ENCODE measurements around the gene FBXO30. TPM values are rescaled to one million over a fixed set of nuclear protein-coding genes. Genes with fewer than 3 reads are reported as not detected.

FBXO30 gene, protein sequence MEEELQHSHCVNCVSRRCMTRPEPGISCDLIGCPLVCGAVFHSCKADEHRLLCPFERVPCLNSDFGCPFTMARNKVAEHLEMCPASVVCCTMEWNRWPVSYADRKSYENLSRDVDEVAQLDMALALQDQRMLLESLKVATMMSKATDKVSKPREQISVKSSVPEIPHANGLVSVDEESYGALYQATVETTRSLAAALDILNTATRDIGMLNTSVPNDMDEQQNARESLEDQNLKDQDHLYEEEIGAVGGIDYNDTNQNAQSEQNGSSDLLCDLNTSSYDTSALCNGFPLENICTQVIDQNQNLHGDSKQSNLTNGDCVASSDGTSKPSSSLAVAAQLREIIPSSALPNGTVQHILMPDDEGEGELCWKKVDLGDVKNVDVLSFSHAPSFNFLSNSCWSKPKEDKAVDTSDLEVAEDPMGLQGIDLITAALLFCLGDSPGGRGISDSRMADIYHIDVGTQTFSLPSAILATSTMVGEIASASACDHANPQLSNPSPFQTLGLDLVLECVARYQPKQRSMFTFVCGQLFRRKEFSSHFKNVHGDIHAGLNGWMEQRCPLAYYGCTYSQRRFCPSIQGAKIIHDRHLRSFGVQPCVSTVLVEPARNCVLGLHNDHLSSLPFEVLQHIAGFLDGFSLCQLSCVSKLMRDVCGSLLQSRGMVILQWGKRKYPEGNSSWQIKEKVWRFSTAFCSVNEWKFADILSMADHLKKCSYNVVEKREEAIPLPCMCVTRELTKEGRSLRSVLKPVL
- polyA plus RNA-seq (2013, experiment 1 of 2) = 8.4 TPM
- polyA plus RNA-seq (2013, experiment 2 of 2) = 8.3 TPM

GRCh38 chr6:145814501-145815308 is at the start of gene FBXO30:
FBXO30 (minus strand) TSS chr6:145814795; CDS start chr6:145806405, 8,390 bp downstream.
- Histone ChIP-seq H2BK120ac (ENCODE audit: low read depth, low read length) (no peak within 1 kb of the TSS), H3K4me2 (ENCODE audit: low read length) (peak within 1 kb of the TSS; percentile 82), H3K36me3 (ENCODE audit: control insufficient read depth, insufficient read depth, low read length) (no peaks in the 10 kb centered on the region), H3K27me3 (ENCODE audit: insufficient read depth, low read length, poor library complexity) (no peaks in the 10 kb centered on the region), H3K9ac (ENCODE audit: low read length) (peak within 1 kb of the TSS; percentile 93), H4K8ac (ENCODE audit: low read depth, low read length) (no peak within 1 kb of the TSS), H3K79me2 (ENCODE audit: control insufficient read depth, insufficient read depth, low read length) (peaks cover 18% of the 10 kb centered on the region), H2BK15ac (replicated peaks; ENCODE audit: low read depth) (no peak within 1 kb of the TSS), H2BK5ac (ENCODE audit: low read length) (peak within 1 kb of the TSS; percentile 80), H4K5ac (ENCODE audit: low read length) (no peak within 1 kb of the TSS), H3K4me3 (ENCODE audit: low read length) (peak within 1 kb of the TSS; percentile 75), H3K18ac (ENCODE audit: low read length) (peak within 1 kb of the TSS; percentile 83), H3K4ac (ENCODE audit: low read depth, low read length) (peak within 1 kb of the TSS; percentile 56), H3K4me1 (ENCODE audit: control insufficient read depth, low read depth, low read length) (no peaks in the 10 kb centered on the region), H2AK5ac (ENCODE audit: low read length) (no peak within 1 kb of the TSS), H3K79me1 (ENCODE audit: low read length) (no peaks in the 10 kb centered on the region), H3K23ac (ENCODE audit: low read length) (peak within 1 kb of the TSS; percentile 90), H3K56ac (ENCODE audit: low read length) (peak within 1 kb of the TSS; percentile 98), H3K27ac (ENCODE audit: low read depth, low read length) (peak within 1 kb of the TSS; percentile 92)
- no CpG with 5 or more reads among the region's 88 CpGs for WGBS (ENCODE audit: extremely low coverage, insufficient coverage, low lambda C conversion rate)
- DNase-seq = peak; percentile 96

DNA sequence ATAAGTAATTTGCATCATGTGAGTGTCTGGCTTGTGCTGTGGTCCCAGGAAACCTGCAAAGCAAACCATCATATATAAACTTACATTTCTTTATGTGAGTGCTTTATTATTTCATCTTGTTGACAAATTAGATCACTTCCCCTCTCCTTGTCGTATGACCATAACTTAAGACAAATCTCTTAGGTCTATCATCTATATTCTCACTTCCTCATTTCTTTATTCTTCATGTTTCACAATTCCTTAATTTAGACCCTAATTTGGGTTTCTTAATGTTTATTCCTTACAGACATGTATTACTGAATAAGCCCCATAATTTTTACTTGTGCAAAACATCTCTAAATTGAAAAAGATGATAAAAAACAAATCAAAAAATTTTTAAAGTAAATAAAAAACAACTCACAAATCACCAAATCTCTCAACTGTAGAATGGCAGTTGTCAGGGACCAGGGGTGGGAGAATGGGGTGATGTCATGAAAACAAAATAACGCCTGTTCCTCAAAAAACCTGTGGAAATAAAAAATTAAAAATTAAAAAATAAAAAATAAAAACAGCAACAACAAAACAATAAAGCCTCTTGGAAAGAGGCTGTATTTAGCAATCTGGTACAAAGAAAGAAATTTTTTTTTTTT is 49.5 kb upstream of the FBXO30 start:
- 100% methylated on average over 1 of the region's 2 CpGs for WGBS (ENCODE audit: extremely low coverage, insufficient coverage, low lambda C conversion rate)

DNA sequence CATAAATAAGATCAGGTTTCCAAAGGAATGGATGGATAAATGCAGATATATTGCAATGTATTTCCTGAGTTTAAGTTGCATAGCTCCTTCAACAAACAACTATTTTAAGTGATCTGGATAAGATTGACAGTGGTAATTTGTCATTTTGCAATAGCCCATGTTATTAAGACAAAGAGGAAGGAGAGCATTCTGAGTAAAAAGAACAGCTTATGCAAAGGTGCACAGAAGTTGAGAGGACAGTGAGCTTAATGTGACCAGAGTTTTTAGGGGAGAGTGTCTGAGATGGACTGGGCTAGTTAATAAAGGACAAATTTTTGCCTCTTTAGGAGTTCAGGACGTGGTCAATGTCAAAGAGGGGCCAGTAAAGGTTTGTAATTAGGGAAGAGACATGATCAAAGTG is 48.8 kb upstream of the FBXO30 start:
- Histone ChIP-seq H3K79me2 (ENCODE audit: control insufficient read depth, insufficient read depth, low read length) (no peaks in the 10 kb centered on the region), H3K18ac (ENCODE audit: low read length) (no peak overlapping the region), H3K27me3 (ENCODE audit: insufficient read depth, low read length, poor library complexity) (no peaks in the 10 kb centered on the region), H3K23ac (ENCODE audit: low read length) (no peak overlapping the region), H3K36me3 (ENCODE audit: control insufficient read depth, insufficient read depth, low read length) (no peaks in the 10 kb centered on the region), H3K27ac (ENCODE audit: low read depth, low read length) (no peak overlapping the region), H3K9ac (ENCODE audit: low read length) (no peak overlapping the region), H3K4me1 (ENCODE audit: control insufficient read depth, low read depth, low read length) (no peaks in the 10 kb centered on the region), H4K8ac (ENCODE audit: low read depth, low read length) (no peak overlapping the region), H3K79me1 (ENCODE audit: low read length) (no peaks in the 10 kb centered on the region), H3K56ac (ENCODE audit: low read length) (no peak overlapping the region), H2AK5ac (ENCODE audit: low read length) (no peak overlapping the region), H4K5ac (ENCODE audit: low read length) (no peak overlapping the region), H2BK5ac (ENCODE audit: low read length) (no peak overlapping the region), H2BK15ac (replicated peaks; ENCODE audit: low read depth) (no peak overlapping the region), H3K4me2 (ENCODE audit: low read length) (no peak overlapping the region), H3K4me3 (ENCODE audit: low read length) (no peak overlapping the region), H3K4ac (ENCODE audit: low read depth, low read length) (no peak overlapping the region), H2BK120ac (ENCODE audit: low read depth, low read length) (no peak overlapping the region)
- WGBS (ENCODE audit: extremely low coverage, insufficient coverage, low lambda C conversion rate) = no CpG with 5 or more reads among the region's 1 CpG
- no peak for DNase-seq

More for the DNA sequence above, 49.5 kb upstream of the FBXO30 start:
- Histone ChIP-seq H2AK5ac (ENCODE audit: low read length) (no peak overlapping the region), H3K18ac (ENCODE audit: low read length) (no peak overlapping the region), H2BK120ac (ENCODE audit: low read depth, low read length) (no peak overlapping the region), H3K9ac (ENCODE audit: low read length) (no peak overlapping the region), H3K4me3 (ENCODE audit: low read length) (no peak overlapping the region), H3K79me2 (ENCODE audit: control insufficient read depth, insufficient read depth, low read length) (no peaks in the 10 kb centered on the region), H3K27ac (ENCODE audit: low read depth, low read length) (no peak overlapping the region), H3K23ac (ENCODE audit: low read length) (no peak overlapping the region), H3K79me1 (ENCODE audit: low read length) (no peaks in the 10 kb centered on the region), H3K27me3 (ENCODE audit: insufficient read depth, low read length, poor library complexity) (no peaks in the 10 kb centered on the region), H2BK5ac (ENCODE audit: low read length) (no peak overlapping the region), H3K56ac (ENCODE audit: low read length) (no peak overlapping the region), H2BK15ac (replicated peaks; ENCODE audit: low read depth) (no peak overlapping the region), H3K4me2 (ENCODE audit: low read length) (no peak overlapping the region), H4K5ac (ENCODE audit: low read length) (no peak overlapping the region), H3K36me3 (ENCODE audit: control insufficient read depth, insufficient read depth, low read length) (no peaks in the 10 kb centered on the region), H4K8ac (ENCODE audit: low read depth, low read length) (no peak overlapping the region), H3K4ac (ENCODE audit: low read depth, low read length) (no peak overlapping the region), H3K4me1 (ENCODE audit: control insufficient read depth, low read depth, low read length) (no peaks in the 10 kb centered on the region)
- no peak for DNase-seq

- WGBS (ENCODE audit: extremely low coverage, insufficient coverage, low lambda C conversion rate) = no CpG with 5 or more reads among the region's 1 CpG
These were observed 46.0 kb upstream of the FBXO30 start for GRCh38 chr6:145860562-145860961.

GRCh38 chr6:145850671-145851070 is 36.1 kb upstream of the FBXO30 start:
- WGBS (ENCODE audit: extremely low coverage, insufficient coverage, low lambda C conversion rate) = no CpG with 5 or more reads among the region's 2 CpGs
- Histone ChIP-seq H3K18ac (ENCODE audit: low read length) (no peak overlapping the region), H3K27ac (ENCODE audit: low read depth, low read length) (no peak overlapping the region), H3K23ac (ENCODE audit: low read length) (no peak overlapping the region), H4K8ac (ENCODE audit: low read depth, low read length) (no peak overlapping the region), H3K27me3 (ENCODE audit: insufficient read depth, low read length, poor library complexity) (no peaks in the 10 kb centered on the region), H2BK5ac (ENCODE audit: low read length) (no peak overlapping the region), H3K79me1 (ENCODE audit: low read length) (no peaks in the 10 kb centered on the region), H3K9ac (ENCODE audit: low read length) (no peak overlapping the region), H3K56ac (ENCODE audit: low read length) (no peak overlapping the region), H3K79me2 (ENCODE audit: control insufficient read depth, insufficient read depth, low read length) (no peaks in the 10 kb centered on the region), H3K4me3 (ENCODE audit: low read length) (no peak overlapping the region), H3K4ac (ENCODE audit: low read depth, low read length) (no peak overlapping the region), H3K36me3 (ENCODE audit: control insufficient read depth, insufficient read depth, low read length) (no peaks in the 10 kb centered on the region), H3K4me2 (ENCODE audit: low read length) (no peak overlapping the region), H2AK5ac (ENCODE audit: low read length) (no peak overlapping the region), H4K5ac (ENCODE audit: low read length) (no peak overlapping the region), H2BK15ac (replicated peaks; ENCODE audit: low read depth) (no peak overlapping the region), H2BK120ac (ENCODE audit: low read depth, low read length) (no peak overlapping the region), H3K4me1 (ENCODE audit: control insufficient read depth, low read depth, low read length) (no peaks in the 10 kb centered on the region)
- no peak for DNase-seq

More at GRCh38 chr6:145860562-145860961, 46.0 kb upstream of the FBXO30 start:
- Histone ChIP-seq H3K56ac (ENCODE audit: low read length) (no peak overlapping the region), H3K27me3 (ENCODE audit: insufficient read depth, low read length, poor library complexity) (no peaks in the 10 kb centered on the region), H2BK120ac (ENCODE audit: low read depth, low read length) (no peak overlapping the region), H3K4me2 (ENCODE audit: low read length) (no peak overlapping the region), H3K79me1 (ENCODE audit: low read length) (no peaks in the 10 kb centered on the region), H3K4ac (ENCODE audit: low read depth, low read length) (no peak overlapping the region), H3K18ac (ENCODE audit: low read length) (no peak overlapping the region), H3K27ac (ENCODE audit: low read depth, low read length) (no peak overlapping the region), H4K8ac (ENCODE audit: low read depth, low read length) (no peak overlapping the region), H3K4me1 (ENCODE audit: control insufficient read depth, low read depth, low read length) (no peaks in the 10 kb centered on the region), H2BK5ac (ENCODE audit: low read length) (no peak overlapping the region), H3K9ac (ENCODE audit: low read length) (no peak overlapping the region), H3K23ac (ENCODE audit: low read length) (no peak overlapping the region), H2BK15ac (replicated peaks; ENCODE audit: low read depth) (no peak overlapping the region), H2AK5ac (ENCODE audit: low read length) (no peak overlapping the region), H3K4me3 (ENCODE audit: low read length) (no peak overlapping the region), H3K36me3 (ENCODE audit: control insufficient read depth, insufficient read depth, low read length) (no peaks in the 10 kb centered on the region), H4K5ac (ENCODE audit: low read length) (no peak overlapping the region), H3K79me2 (ENCODE audit: control insufficient read depth, insufficient read depth, low read length) (no peaks in the 10 kb centered on the region)
- no peak for DNase-seq

Data from mesendoderm (in vitro differentiated cells).